Neural cell (in vitro differentiated cells): Measurements from ENCODE around the gene ANTXR2. TPM values are rescaled to one million over a fixed set of nuclear protein-coding genes. Genes with fewer than 3 reads are reported as not detected.

Source experiments
- H2AFZ ChIP-seq: fragments of 200-600, 300-800 bp; sonication (generic), shearing (Covaris generic); 2 replicates; pipeline ENCODE4 v1.6.0; 2014; ENCODE audit warnings: low read depth, mild to moderate bottlenecking, antibody characterized with exemption, low read length, moderate library complexity
- H3F3A ChIP-seq: fragments of 200-600 bp; shearing (Covaris generic); 2 replicates; pipeline ENCODE4 v1.6.1; 2016; ENCODE audit warnings: mild to moderate bottlenecking, moderate library complexity, mixed read lengths, antibody characterized with exemption, low read length; ENCODE audit not compliant: insufficient read depth, poor library complexity, severe bottlenecking
- H3K27ac ChIP-seq: fragments of 200-600, 300-800 bp; sonication (generic), shearing (Covaris generic); 2 replicates; pipeline ENCODE4 v1.5.1; 2014; ENCODE audit warnings: mild to moderate bottlenecking, low read length, moderate library complexity
- H3K27me3 ChIP-seq: fragments of 300-800, 200-600 bp; sonication (generic), shearing (Covaris generic); 2 replicates; pipeline ENCODE4 v1.6.0; 2014; ENCODE audit warnings: mild to moderate bottlenecking, low read depth, low read length, moderate library complexity; ENCODE audit not compliant: insufficient read depth
- H3K36me3 ChIP-seq: fragments of 300-800, 200-600 bp; sonication (generic), shearing (Covaris generic); 2 replicates; pipeline ENCODE4 v1.5.1; 2014; ENCODE audit warnings: mild to moderate bottlenecking, antibody characterized with exemption, low read length, moderate library complexity; ENCODE audit not compliant: insufficient read depth
- H3K4me2 ChIP-seq: fragments of 300-800, 200-600 bp; sonication (generic), shearing (Covaris generic); 2 replicates; pipeline ENCODE4 v1.6.0; 2014; ENCODE audit warnings: mild to moderate bottlenecking, low read length
- H3K4me3 ChIP-seq: fragments of 300-800, 200-600 bp; sonication (generic), shearing (Covaris generic); 2 replicates; pipeline ENCODE4 v1.5.1; 2014; ENCODE audit warnings: mild to moderate bottlenecking, low read length, moderate library complexity
- H3K79me2 ChIP-seq: fragments of 200-600 bp; shearing (Covaris generic); replicated peaks from 2 replicates; pipeline ENCODE4 v1.6.0; 2014; ENCODE audit warnings: mild to moderate bottlenecking, low read length, moderate library complexity; ENCODE audit not compliant: insufficient read depth
- H3K9ac ChIP-seq: fragments of 300-800, 200-600 bp; sonication (generic), shearing (Covaris generic); 2 replicates; pipeline ENCODE4 v1.6.1; 2016; ENCODE audit warnings: mild to moderate bottlenecking, low read length, mixed read lengths
- H3K9me2 ChIP-seq: fragments of 200-600 bp; shearing (Covaris generic); 2 replicates; pipeline ENCODE4 v1.6.1; 2016; ENCODE audit warnings: mild to moderate bottlenecking, low read length, mixed read lengths; ENCODE audit not compliant: insufficient read depth
- H3K9me3 ChIP-seq: fragments of 200-600, 300-800 bp; sonication (generic), shearing (Covaris generic); 2 replicates; pipeline ENCODE4 v1.6.1; 2016; ENCODE audit warnings: mild to moderate bottlenecking, mixed run types, low read length, moderate library complexity, mixed read lengths
- H4K20me1 ChIP-seq: fragments of 200-600 bp; shearing (Covaris generic); 2 replicates; pipeline ENCODE4 v1.6.1; 2016; ENCODE audit warnings: mild to moderate bottlenecking, mixed run types; ENCODE audit not compliant: insufficient read depth
- EP300 ChIP-seq: fragments of 450-650 bp; conservative IDR thresholded peaks from 2 replicates; pipeline ENCODE4 v1.6.1; 2014; ENCODE audit warnings: antibody characterized with exemption, mild to moderate bottlenecking, moderate library complexity; ENCODE audit not compliant: poor library complexity, severe bottlenecking
- EZH2 ChIP-seq: fragments of 200-600, 300-800 bp; shearing (Covaris generic), sonication (generic); IDR thresholded peaks from 2 replicates; pipeline ENCODE4 v1.6.1; 2014; ENCODE audit warnings: antibody characterized with exemption, low read length, borderline replicate concordance, mild to moderate bottlenecking; ENCODE audit not compliant: insufficient read depth, poor library complexity, severe bottlenecking
- MXI1 ChIP-seq: fragments of 450-650 bp; conservative IDR thresholded peaks from 2 replicates; pipeline ENCODE4 v1.6.1; 2014; ENCODE audit warnings: antibody characterized with exemption, mild to moderate bottlenecking; ENCODE audit not compliant: poor library complexity, severe bottlenecking
- POLR2AphosphoS5 ChIP-seq: IDR thresholded peaks from 2 replicates; pipeline ENCODE4 v1.6.1; 2012
- RAD21 ChIP-seq: fragments of 450-650 bp; conservative IDR thresholded peaks from 2 replicates; pipeline ENCODE4 v1.6.1; 2014; ENCODE audit warnings: antibody characterized with exemption, mild to moderate bottlenecking, moderate library complexity
- SMC3 ChIP-seq: fragments of 450-650 bp; conservative IDR thresholded peaks from 2 replicates; pipeline ENCODE4 v1.6.1; 2014; ENCODE audit warnings: antibody characterized with exemption, mild to moderate bottlenecking, moderate library complexity; ENCODE audit not compliant: poor library complexity
- TAF1 ChIP-seq: IDR thresholded peaks from 2 replicates; pipeline ENCODE4 v1.6.1; 2012; ENCODE audit warnings: low read depth
- polyA plus RNA-seq: library from polyadenylated mRNA; depleted of rRNA; stranded (reverse); fragments of >200 nt; gene quantifications from 2 replicates; pipeline ENCODE4 v1.2.3, GENCODE V29; 2014
- TF ChIP-seq, protein P1 (sequence below): fragments of 450-650 bp; IDR thresholded peaks from 2 replicates; pipeline ENCODE4 v1.5.1; 2014; ENCODE audit warnings: antibody characterized with exemption, mild to moderate bottlenecking, moderate library complexity; ENCODE audit not compliant: poor library complexity, severe bottlenecking
- TF ChIP-seq, protein P2 (sequence below): IDR thresholded peaks from 2 replicates; pipeline ENCODE4 v1.6.1; 2012; ENCODE audit warnings: borderline replicate concordance

ANTXR2 gene
- polyA plus RNA-seq, 1 donor from 2014 or later, result 31.7 TPM

DNA sequence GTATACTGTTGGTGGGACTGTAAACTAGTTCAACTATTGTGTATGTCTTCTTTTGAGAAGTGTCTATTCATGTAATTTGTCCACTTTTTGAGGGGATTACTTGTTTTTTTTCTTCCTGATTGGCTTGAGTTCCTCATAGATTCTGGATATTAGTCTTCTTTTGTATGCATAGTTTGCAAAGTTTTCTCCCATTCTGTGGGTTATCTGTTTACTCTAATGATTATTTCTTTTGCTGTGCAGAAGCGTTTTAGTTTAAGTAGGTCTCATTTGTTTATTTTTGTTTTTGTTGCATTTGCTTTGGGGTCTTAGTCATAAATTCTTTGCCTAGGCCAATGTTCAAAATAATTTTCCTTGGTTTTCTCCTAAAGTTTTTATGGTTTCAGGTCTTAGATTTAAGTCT, 26.6 kb upstream of the ANTXR2 start:
- Histone ChIP-seq H2AFZ (no peak overlapping the region), H3K27ac (no peak overlapping the region), H3K9ac (no peak overlapping the region), H3K4me2 (no peak overlapping the region), H3K27me3 (no peaks in the 10 kb centered on the region), H4K20me1 (no peaks in the 10 kb centered on the region), H3K36me3 (no peaks in the 10 kb centered on the region), H3K9me3 (no peaks in the 10 kb centered on the region), H3K4me3 (no peak overlapping the region), H3K79me2 (no peaks in the 10 kb centered on the region), H3K9me2 (no peaks in the 10 kb centered on the region), H3F3A (no peaks in the 10 kb centered on the region)
- TF ChIP-seq POLR2AphosphoS5, result no peak
- TF ChIP-seq, protein P1, sequence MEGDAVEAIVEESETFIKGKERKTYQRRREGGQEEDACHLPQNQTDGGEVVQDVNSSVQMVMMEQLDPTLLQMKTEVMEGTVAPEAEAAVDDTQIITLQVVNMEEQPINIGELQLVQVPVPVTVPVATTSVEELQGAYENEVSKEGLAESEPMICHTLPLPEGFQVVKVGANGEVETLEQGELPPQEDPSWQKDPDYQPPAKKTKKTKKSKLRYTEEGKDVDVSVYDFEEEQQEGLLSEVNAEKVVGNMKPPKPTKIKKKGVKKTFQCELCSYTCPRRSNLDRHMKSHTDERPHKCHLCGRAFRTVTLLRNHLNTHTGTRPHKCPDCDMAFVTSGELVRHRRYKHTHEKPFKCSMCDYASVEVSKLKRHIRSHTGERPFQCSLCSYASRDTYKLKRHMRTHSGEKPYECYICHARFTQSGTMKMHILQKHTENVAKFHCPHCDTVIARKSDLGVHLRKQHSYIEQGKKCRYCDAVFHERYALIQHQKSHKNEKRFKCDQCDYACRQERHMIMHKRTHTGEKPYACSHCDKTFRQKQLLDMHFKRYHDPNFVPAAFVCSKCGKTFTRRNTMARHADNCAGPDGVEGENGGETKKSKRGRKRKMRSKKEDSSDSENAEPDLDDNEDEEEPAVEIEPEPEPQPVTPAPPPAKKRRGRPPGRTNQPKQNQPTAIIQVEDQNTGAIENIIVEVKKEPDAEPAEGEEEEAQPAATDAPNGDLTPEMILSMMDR, result no peak
- TF ChIP-seq, protein P2, sequence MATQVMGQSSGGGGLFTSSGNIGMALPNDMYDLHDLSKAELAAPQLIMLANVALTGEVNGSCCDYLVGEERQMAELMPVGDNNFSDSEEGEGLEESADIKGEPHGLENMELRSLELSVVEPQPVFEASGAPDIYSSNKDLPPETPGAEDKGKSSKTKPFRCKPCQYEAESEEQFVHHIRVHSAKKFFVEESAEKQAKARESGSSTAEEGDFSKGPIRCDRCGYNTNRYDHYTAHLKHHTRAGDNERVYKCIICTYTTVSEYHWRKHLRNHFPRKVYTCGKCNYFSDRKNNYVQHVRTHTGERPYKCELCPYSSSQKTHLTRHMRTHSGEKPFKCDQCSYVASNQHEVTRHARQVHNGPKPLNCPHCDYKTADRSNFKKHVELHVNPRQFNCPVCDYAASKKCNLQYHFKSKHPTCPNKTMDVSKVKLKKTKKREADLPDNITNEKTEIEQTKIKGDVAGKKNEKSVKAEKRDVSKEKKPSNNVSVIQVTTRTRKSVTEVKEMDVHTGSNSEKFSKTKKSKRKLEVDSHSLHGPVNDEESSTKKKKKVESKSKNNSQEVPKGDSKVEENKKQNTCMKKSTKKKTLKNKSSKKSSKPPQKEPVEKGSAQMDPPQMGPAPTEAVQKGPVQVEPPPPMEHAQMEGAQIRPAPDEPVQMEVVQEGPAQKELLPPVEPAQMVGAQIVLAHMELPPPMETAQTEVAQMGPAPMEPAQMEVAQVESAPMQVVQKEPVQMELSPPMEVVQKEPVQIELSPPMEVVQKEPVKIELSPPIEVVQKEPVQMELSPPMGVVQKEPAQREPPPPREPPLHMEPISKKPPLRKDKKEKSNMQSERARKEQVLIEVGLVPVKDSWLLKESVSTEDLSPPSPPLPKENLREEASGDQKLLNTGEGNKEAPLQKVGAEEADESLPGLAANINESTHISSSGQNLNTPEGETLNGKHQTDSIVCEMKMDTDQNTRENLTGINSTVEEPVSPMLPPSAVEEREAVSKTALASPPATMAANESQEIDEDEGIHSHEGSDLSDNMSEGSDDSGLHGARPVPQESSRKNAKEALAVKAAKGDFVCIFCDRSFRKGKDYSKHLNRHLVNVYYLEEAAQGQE, result no peak
- TF ChIP-seq RAD21, result no peak
- no peak for TF ChIP-seq EP300
- no peak for TF ChIP-seq TAF1
- TF ChIP-seq MXI1, result no peak
- no peak for TF ChIP-seq SMC3
- no peak for TF ChIP-seq EZH2

DNA sequence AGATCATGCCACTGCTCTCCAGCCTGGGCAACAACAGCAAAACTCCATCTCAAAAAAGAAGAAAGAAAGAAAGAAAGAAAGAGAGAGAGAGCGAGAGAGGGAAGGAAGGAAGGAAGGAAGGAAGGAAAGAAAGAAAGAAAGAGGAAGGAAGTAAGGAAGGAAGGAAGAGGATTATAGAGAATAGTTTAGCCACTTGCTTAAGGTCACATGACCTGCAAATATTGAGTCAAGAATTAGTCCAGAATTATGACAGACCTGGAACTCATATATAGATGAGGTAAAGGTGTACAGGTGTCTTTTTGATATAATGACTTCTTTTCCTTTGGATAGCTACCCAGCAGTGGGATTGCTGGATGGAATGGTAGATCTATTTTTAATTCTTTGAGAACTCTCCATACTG, 25.6 kb upstream of the ANTXR2 start:
- no peak overlapping the region for H3K4me3 ChIP-seq
- TF ChIP-seq, protein P1, result no peak
- no peak for TF ChIP-seq EP300
- no peak for TF ChIP-seq SMC3
- TF ChIP-seq EZH2, result no peak
- TF ChIP-seq TAF1, result no peak
- TF ChIP-seq MXI1, result no peak
- TF ChIP-seq RAD21, result no peak
- TF ChIP-seq, protein P2, result no peak
- no peak for TF ChIP-seq POLR2AphosphoS5
- no peak overlapping the region for H3K27ac ChIP-seq
- H2AFZ ChIP-seq, result no peak overlapping the region
- no peaks in the 10 kb centered on the region for H3K9me2 ChIP-seq
- no peaks in the 10 kb centered on the region for H4K20me1 ChIP-seq
- H3F3A ChIP-seq, result no peaks in the 10 kb centered on the region
- no peaks in the 10 kb centered on the region for H3K79me2 ChIP-seq
- H3K27me3 ChIP-seq, result no peaks in the 10 kb centered on the region
- H3K4me2 ChIP-seq, result no peak overlapping the region
- H3K36me3 ChIP-seq, result no peaks in the 10 kb centered on the region
- no peak overlapping the region for H3K9ac ChIP-seq
- no peaks in the 10 kb centered on the region for H3K9me3 ChIP-seq
